ENCODE measurements around the gene ARHGEF26.

- TF ChIP-seq CTCF (IDR thresholded peaks at IDR 0.05): no peak
- no peak for TF ChIP-seq POLR2A (IDR thresholded peaks at IDR 0.05)
Measured at GRCh38 chr3:154243353-154243752, 122.2 kb downstream of the ARHGEF26 start.
